ENCODE measurements around the gene IFNG. TPM values are rescaled to one million over a fixed set of nuclear protein-coding genes. Genes with fewer than 3 reads are reported as not detected.

The IFNG gene
- total and polyA plus RNA-seq, 7 experiments from 2014 or later = 0.38 to 52.6 (median 1.1) TPM; not detected in 2

DNA sequence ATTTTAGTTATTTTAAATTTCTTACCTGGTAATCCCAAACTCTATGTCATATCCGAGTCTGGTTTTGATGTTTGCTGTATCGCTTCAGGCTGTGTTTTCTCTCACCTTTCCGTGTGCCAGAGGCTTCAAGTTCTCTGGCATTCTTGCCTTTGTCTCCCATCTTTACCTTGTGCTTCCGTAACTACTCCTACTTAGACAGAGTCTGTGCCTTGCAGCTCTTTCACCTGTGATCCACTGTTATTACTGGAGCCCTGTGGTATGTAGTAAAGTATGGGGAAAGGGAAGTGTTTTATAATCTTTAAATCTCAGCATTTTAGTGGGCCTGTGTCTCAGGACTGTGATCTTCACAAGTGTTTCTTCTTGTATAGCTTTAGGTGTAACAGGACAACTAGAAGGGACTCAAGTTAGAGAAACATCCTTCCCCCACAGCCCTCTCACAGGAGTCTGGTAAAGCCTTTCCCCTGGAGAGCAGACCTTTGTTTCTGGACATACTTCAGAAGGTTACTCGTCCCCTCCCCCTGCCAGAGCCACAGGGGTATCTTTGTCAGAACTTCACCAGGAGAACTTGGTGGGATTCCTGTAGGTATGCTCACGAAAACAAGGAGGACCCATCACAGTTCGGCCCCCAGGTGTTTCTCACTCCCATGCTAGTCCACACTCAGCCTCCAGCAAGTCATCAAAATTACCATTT, 11.1 kb downstream of the IFNG start:
- CTCF ChIA-PET = no interaction called here
- DNase-seq (no peak), ATAC-seq (no peak)
- Mint-ChIP-seq H3K9me3 (peaks cover 0 to 7% (median 0%) of the 10 kb centered on the region in 11 donors), H3K4me1 (peaks cover 0 to 10% (median 5%) of the 10 kb centered on the region in 7 donors), H3K27ac (no peak overlapping the region), H3K4me3 (no peak overlapping the region), H3K36me3 (peaks cover 0 to 9% (median 0%) of the 10 kb centered on the region in 5 donors), H3K27me3 (peaks cover 0 to 2% (median 0%) of the 10 kb centered on the region in 5 donors)
- no peak overlapping the region for H3K4me3 ChIP-seq (ENCODE audit: low read length)
- intact Hi-C loops (cut with micrococcal nuclease) = no loop called here
- H3K36me3 ChIP-seq (ENCODE audit: control insufficient read depth in 2 of 3, insufficient read depth in 3 of 3, low read length in 3 of 3) = no peaks in the 10 kb centered on the region
- no peaks in the 10 kb centered on the region for H3K9me3 ChIP-seq (ENCODE audit: control insufficient read depth in 2 of 3, low read length in 3 of 3)
- H3K27me3 ChIP-seq (ENCODE audit: control insufficient read depth in 2 of 2, insufficient read depth in 2 of 2, low read length in 2 of 2) = no peaks in the 10 kb centered on the region
- POLR2A ChIA-PET = no interaction called here
- no peak overlapping the region for H3K27ac ChIP-seq (ENCODE audit: low read depth, low read length)
- H3K4me1 ChIP-seq (ENCODE audit: control insufficient read depth in 2 of 2, insufficient read depth in 2 of 2, low read length in 2 of 2) = no peaks in the 10 kb centered on the region

DNA sequence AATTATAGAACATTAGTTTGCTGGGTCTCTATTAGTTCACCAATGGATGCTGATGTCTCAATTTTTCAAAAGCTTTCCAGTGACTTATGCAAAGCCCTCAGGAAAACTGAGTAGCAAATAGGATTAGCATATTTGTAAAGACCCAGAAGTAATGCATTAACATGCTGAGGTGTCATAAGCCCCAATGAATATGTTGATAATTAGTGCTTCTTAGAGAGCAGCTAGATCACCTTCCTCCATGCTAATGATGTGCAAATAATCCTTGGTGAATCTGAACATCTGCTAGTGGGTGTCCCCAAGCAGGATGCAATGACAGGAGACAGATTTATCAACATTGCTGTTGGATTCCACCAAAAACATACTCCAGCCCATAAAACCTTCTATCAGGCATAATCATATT, 19.0 kb downstream of the IFNG start:
- CTCF ChIA-PET = no interaction called here
- H3K27ac Mint-ChIP-seq = no peak overlapping the region

DNA sequence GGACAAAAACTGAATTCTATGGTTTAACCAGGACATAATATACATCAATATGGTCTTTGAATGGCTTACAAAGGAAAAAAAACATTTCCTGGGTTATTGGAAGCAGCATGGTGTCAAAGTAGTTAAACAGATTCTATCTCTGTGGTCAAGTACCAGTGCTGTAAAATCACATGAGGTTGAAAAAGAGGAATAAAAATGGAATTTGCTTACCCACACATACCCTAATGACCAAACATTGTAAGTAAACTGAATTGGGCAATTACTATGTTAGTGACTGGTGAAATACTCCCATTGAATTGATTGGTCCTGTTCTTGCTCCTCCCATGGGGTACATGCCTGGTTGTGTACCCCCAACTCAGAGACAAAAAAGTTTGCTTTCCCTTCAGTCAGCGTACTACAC, 19.6 kb downstream of the IFNG start:
- intact Hi-C loops (cut with micrococcal nuclease) = loop anchor here in 1 of 2 donors (2.0 kb wide), 1 partner anchor 17 kb away; no protein-coding TSS in a partner anchor
- Histone ChIP-seq H3K4me1 (ENCODE audit: control insufficient read depth in 2 of 2, insufficient read depth in 2 of 2, low read length in 2 of 2) (peaks cover 16 to 17% of the 10 kb centered on the region in 2 donors), H3K9me3 (ENCODE audit: control insufficient read depth in 2 of 3, low read length in 3 of 3) (no peaks in the 10 kb centered on the region), H3K36me3 (ENCODE audit: control insufficient read depth in 2 of 3, insufficient read depth in 3 of 3, low read length in 3 of 3) (no peaks in the 10 kb centered on the region), H3K27me3 (ENCODE audit: control insufficient read depth in 2 of 2, insufficient read depth in 2 of 2, low read length in 2 of 2) (no peaks in the 10 kb centered on the region), H3K27ac (ENCODE audit: low read depth, low read length) (no peak overlapping the region), H3K4me3 (ENCODE audit: low read length) (no peak overlapping the region)
- Mint-ChIP-seq H3K27ac (peak overlapping the region in 1 of 9 donors; percentile 3), H3K27me3 (no peaks in the 10 kb centered on the region), H3K4me1 (peaks cover 8 to 56% (median 43%) of the 10 kb centered on the region in 7 donors), H3K36me3 (peaks cover 0 to 28% (median 0%) of the 10 kb centered on the region in 5 donors), H3K9me3 (peaks cover 0 to 10% (median 0%) of the 10 kb centered on the region in 11 donors), H3K4me3 (peak overlapping the region in 1 of 10 donors; percentile 8)
- ATAC-seq (no peak), DNase-seq (no peak)
- CTCF ChIA-PET = no interaction called here
- POLR2A ChIA-PET = no interaction called here

More for the DNA sequence above, 19.0 kb downstream of the IFNG start:
- H3K36me3 ChIP-seq (ENCODE audit: control insufficient read depth in 2 of 3, insufficient read depth in 3 of 3, low read length in 3 of 3) = no peaks in the 10 kb centered on the region
- no peaks in the 10 kb centered on the region for H3K9me3 ChIP-seq (ENCODE audit: control insufficient read depth in 2 of 3, low read length in 3 of 3)
- H3K4me3 Mint-ChIP-seq = peak overlapping the region in 1 of 10 donors; percentile 3
- H3K4me3 ChIP-seq (ENCODE audit: low read length) = no peak overlapping the region
- H3K27ac ChIP-seq (ENCODE audit: low read depth, low read length) = no peak overlapping the region
- ATAC-seq (no peak), DNase-seq (no peak)
- peaks cover 16 to 17% of the 10 kb centered on the region in 2 donors for H3K4me1 ChIP-seq (ENCODE audit: control insufficient read depth in 2 of 2, insufficient read depth in 2 of 2, low read length in 2 of 2)
- peaks cover 8 to 52% (median 42%) of the 10 kb centered on the region in 7 donors for H3K4me1 Mint-ChIP-seq
- peaks cover 0 to 24% (median 0%) of the 10 kb centered on the region in 5 donors for H3K36me3 Mint-ChIP-seq
- no peaks in the 10 kb centered on the region for H3K27me3 ChIP-seq (ENCODE audit: control insufficient read depth in 2 of 2, insufficient read depth in 2 of 2, low read length in 2 of 2)
- POLR2A ChIA-PET = no interaction called here
- H3K27me3 Mint-ChIP-seq = no peaks in the 10 kb centered on the region
- intact Hi-C loops (cut with micrococcal nuclease) = no loop called here
- peaks cover 0 to 10% (median 0%) of the 10 kb centered on the region in 11 donors for H3K9me3 Mint-ChIP-seq

DNA sequence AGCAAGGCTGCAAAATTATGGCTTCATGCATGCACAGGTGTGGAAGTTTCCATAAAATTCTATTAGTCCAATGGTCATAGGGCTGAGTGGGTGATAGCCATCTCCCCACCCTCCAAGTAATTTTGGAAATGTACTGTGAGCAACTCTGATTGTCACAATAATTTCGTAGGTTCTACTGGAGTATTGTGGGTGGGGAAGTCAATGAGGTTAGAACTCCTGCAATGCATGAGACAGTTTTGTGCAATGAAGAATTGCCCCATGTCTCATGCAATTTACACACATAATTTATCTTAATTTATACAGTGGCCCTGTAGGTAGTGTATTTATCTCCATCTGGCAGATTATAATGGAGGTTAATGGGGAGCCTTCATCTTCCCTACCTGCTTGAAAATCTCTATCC, 20.5 kb downstream of the IFNG start:
- Histone ChIP-seq H3K36me3 (ENCODE audit: control insufficient read depth in 2 of 3, insufficient read depth in 3 of 3, low read length in 3 of 3) (no peaks in the 10 kb centered on the region), H3K27me3 (ENCODE audit: control insufficient read depth in 2 of 2, insufficient read depth in 2 of 2, low read length in 2 of 2) (no peaks in the 10 kb centered on the region), H3K27ac (ENCODE audit: low read depth, low read length) (no peak overlapping the region), H3K9me3 (ENCODE audit: control insufficient read depth in 2 of 3, low read length in 3 of 3) (no peaks in the 10 kb centered on the region), H3K4me1 (ENCODE audit: control insufficient read depth in 2 of 2, insufficient read depth in 2 of 2, low read length in 2 of 2) (peaks cover 16 to 17% of the 10 kb centered on the region in 2 donors), H3K4me3 (ENCODE audit: low read length) (no peak overlapping the region)
- ATAC-seq (no peak), DNase-seq (no peak)
- H3K4me3 Mint-ChIP-seq = no peak overlapping the region
- no peaks in the 10 kb centered on the region for H3K27me3 Mint-ChIP-seq
- H3K27ac Mint-ChIP-seq = no peak overlapping the region
- peaks cover 8 to 56% (median 43%) of the 10 kb centered on the region in 7 donors for H3K4me1 Mint-ChIP-seq
- H3K36me3 Mint-ChIP-seq = peaks cover 0 to 32% (median 0%) of the 10 kb centered on the region in 5 donors
- peaks cover 0 to 14% (median 0%) of the 10 kb centered on the region in 11 donors for H3K9me3 Mint-ChIP-seq
- intact Hi-C loops (cut with micrococcal nuclease) = loop anchor here in 1 of 2 donors (2.0 kb wide), 1 partner anchor 18 kb away; no protein-coding TSS in a partner anchor
- ChIA-PET CTCF (no interaction called here), POLR2A (no interaction called here)

DNA sequence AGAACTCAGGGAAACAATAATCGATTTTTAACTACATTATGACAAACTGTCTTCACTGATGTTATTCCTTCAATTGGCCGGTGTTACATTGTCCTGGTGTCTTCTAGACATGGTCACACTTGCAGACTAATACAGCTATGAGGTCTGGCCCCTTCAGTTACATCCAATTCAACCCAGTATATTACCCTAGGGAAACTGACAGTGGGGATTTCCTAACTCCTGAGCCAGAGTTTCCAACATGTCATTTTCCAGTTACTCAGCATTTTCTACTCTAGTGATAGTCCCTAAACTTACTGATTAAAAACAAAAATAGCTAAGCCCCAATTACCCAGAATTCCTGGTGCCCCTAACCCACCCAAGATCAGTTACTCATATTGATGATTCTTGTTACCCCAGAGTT, 21.1 kb downstream of the IFNG start:
- Histone ChIP-seq H3K4me1 (ENCODE audit: control insufficient read depth in 2 of 2, insufficient read depth in 2 of 2, low read length in 2 of 2) (peaks cover 16 to 17% of the 10 kb centered on the region in 2 donors), H3K27me3 (ENCODE audit: control insufficient read depth in 2 of 2, insufficient read depth in 2 of 2, low read length in 2 of 2) (no peaks in the 10 kb centered on the region), H3K27ac (ENCODE audit: low read depth, low read length) (no peak overlapping the region), H3K36me3 (ENCODE audit: control insufficient read depth in 2 of 3, insufficient read depth in 3 of 3, low read length in 3 of 3) (no peaks in the 10 kb centered on the region), H3K4me3 (ENCODE audit: low read length) (no peak overlapping the region), H3K9me3 (ENCODE audit: control insufficient read depth in 2 of 3, low read length in 3 of 3) (no peaks in the 10 kb centered on the region)
- Mint-ChIP-seq H3K4me3 (peak overlapping the region in 2 of 10 donors; percentile 27 to 63), H3K27ac (peak overlapping the region in 1 of 9 donors; percentile 70), H3K27me3 (no peaks in the 10 kb centered on the region), H3K9me3 (peaks cover 0 to 19% (median 3%) of the 10 kb centered on the region in 11 donors), H3K36me3 (peaks cover 0 to 37% (median 4%) of the 10 kb centered on the region in 5 donors), H3K4me1 (peaks cover 8 to 56% (median 43%) of the 10 kb centered on the region in 7 donors)
- ChIA-PET CTCF (interaction anchor here (1.2 kb wide), 1 partner anchor 42 kb away, joined by 3 read pairs; no protein-coding TSS in a partner anchor), POLR2A (no interaction called here)
- intact Hi-C loops (cut with micrococcal nuclease) = loop anchor here in 1 of 2 donors (2.0 kb wide), 1 partner anchor 18 kb away; no protein-coding TSS in a partner anchor
- no peak for ATAC-seq
- no peak for DNase-seq

DNA sequence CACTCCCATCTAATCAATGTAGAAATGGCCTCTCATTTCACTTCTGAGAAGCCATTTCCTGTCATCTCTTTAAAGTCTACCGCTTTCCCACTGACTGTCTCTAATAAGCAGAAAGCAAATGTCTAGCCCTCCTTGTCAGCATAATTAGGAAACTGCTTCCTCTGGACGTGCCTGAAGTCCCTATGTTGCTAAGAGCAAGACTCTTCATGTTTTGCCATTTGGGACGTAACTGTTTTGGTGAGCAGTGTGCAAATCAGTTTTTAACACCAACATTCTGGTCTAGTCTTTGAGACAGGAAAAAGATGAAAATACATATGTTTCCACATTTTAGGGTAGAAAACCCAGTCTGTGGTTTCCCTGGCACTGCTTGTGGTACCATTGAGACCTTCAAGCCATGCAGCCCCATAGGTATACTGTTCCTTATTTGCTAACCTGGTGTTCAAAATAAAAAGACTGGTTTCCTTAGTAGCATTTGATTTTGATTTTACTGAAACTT, 22.2 kb downstream of the IFNG start:
- Mint-ChIP-seq H3K4me3 (peak overlapping the region; percentile 4 to 71 (median 51)), H3K27me3 (no peaks in the 10 kb centered on the region), H3K27ac (peak overlapping the region in 7 of 9 donors; percentile 33 to 90 (median 65)), H3K4me1 (peaks cover 8 to 56% (median 43%) of the 10 kb centered on the region in 7 donors), H3K36me3 (peaks cover 0 to 37% (median 5%) of the 10 kb centered on the region in 5 donors), H3K9me3 (peaks cover 0 to 21% (median 5%) of the 10 kb centered on the region in 11 donors)
- Histone ChIP-seq H3K4me1 (ENCODE audit: control insufficient read depth in 2 of 2, insufficient read depth in 2 of 2, low read length in 2 of 2) (peaks cover 16 to 17% of the 10 kb centered on the region in 2 donors), H3K36me3 (ENCODE audit: control insufficient read depth in 2 of 3, insufficient read depth in 3 of 3, low read length in 3 of 3) (no peaks in the 10 kb centered on the region), H3K4me3 (ENCODE audit: low read length) (no peak overlapping the region), H3K27me3 (ENCODE audit: control insufficient read depth in 2 of 2, insufficient read depth in 2 of 2, low read length in 2 of 2) (no peaks in the 10 kb centered on the region), H3K27ac (ENCODE audit: low read depth, low read length) (no peak overlapping the region), H3K9me3 (ENCODE audit: control insufficient read depth in 2 of 3, low read length in 3 of 3) (no peaks in the 10 kb centered on the region)
- ATAC-seq = peak; percentile 26
- ChIA-PET POLR2A (no interaction called here), CTCF (interaction anchor here (1.2 kb wide), 1 partner anchor 43 kb away, joined by 3 read pairs; no protein-coding TSS in a partner anchor)
- peak in 5 of 9 donors; percentile 6 to 22 (median 10) for DNase-seq
- intact Hi-C loops (cut with micrococcal nuclease) = loop anchor here in 1 of 2 donors (1.0 kb wide), 1 partner anchor 18 kb away; no protein-coding TSS in a partner anchor

Data from naive thymus-derived CD4-positive, alpha-beta T cell (primary cell).